Measurements from ENCODE around the gene TRAPPC5. TPM values are rescaled to one million over a fixed set of nuclear protein-coding genes. Genes with fewer than 3 reads are reported as not detected.

The TRAPPC5 gene
- total RNA-seq, 1 donor from 2014 or later = 16.7 TPM

DNA sequence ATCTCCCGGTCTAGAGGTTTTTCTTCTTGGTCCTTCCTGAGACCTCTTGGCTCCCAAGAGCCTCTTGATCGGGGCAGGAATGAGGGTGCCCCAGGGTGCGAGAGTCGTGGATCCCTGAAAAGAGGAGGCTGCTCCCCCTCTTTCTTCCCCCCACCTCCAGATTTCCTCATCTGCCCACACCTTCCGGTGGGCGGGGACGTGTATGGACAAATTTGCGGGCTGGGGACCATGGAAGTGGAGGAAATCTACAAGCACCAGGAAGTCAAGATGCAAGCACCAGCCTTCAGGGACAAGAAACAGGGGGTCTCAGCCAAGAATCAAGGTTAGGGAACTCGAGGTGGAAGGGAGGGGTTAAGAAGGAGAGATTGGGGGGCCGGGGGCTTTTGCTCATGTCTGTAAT is 3.8 kb upstream of the TRAPPC5 start, which contains the start of gene MCEMP1:
MCEMP1 (plus strand) TSS at position 237 of the 400 bp plus-strand sequence; CDS start at position 268, 31 bp downstream.
- no peak for DNase-seq

DNA sequence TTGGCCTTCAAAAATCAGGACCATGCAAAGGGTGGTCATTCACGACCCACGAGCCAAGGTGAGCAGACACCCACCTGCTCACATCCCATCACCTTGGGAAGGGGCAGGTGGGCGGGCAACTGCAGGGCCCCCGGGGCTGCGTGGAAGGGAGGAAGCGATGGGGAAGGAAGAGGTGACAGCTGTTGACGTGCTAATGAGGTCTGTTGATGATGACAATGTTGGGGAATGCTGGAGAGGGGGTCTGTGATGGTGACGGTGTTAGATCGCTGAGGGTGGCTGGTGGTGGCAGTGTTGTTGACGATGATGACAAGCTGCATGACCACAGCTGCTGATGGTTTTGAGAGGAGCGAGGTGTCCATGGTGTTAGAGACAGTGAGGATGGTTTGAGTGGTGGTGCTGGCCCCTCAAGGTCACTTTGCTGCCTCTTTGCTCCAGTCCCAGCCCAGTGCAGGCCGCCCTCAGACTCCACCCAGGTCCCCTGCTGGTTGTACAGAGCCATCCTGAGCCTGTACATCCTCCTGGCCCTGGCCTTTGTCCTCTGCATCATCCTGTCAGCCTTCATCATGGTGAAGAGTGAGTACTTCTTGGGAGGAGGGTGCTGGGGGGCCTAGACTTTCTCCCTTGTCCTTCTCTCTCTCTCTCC is 2.8 kb upstream of the TRAPPC5 start:
- no peak for DNase-seq

DNA sequence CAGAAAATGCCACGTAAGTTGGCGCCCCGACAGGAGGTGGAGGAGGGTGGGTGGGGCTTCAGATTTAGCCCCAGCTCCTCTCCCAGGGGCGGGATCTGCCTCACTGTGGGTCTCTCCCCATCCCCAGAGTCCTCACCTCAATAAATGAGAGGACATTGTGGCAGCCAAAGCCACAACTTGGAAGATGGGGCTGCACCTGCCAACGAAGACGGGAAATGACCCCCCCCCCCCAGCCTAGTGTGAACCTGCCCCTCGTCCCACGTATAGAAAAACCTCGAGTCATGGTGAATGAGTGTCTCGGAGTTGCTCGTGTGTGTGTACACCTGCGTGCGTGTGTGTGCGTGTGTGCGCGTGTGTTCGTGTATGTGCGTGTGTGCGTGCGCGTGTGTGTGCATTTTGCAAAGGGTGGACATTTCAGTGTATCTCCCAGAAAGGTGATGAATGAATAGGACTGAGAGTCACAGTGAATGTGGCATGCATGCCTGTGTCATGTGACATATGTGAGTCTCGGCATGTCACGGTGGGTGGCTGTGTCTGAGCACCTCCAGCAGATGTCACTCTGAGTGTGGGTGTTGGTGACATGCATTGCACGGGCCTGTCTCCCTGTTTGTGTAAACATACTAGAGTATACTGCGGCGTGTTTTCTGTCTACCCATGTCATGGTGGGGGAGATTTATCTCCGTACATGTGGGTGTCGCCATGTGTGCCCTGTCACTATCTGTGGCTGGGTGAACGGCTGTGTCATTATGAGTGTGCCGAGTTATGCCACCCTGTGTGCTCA is 1.5 kb upstream of the TRAPPC5 start:
- no peak for DNase-seq

DNA sequence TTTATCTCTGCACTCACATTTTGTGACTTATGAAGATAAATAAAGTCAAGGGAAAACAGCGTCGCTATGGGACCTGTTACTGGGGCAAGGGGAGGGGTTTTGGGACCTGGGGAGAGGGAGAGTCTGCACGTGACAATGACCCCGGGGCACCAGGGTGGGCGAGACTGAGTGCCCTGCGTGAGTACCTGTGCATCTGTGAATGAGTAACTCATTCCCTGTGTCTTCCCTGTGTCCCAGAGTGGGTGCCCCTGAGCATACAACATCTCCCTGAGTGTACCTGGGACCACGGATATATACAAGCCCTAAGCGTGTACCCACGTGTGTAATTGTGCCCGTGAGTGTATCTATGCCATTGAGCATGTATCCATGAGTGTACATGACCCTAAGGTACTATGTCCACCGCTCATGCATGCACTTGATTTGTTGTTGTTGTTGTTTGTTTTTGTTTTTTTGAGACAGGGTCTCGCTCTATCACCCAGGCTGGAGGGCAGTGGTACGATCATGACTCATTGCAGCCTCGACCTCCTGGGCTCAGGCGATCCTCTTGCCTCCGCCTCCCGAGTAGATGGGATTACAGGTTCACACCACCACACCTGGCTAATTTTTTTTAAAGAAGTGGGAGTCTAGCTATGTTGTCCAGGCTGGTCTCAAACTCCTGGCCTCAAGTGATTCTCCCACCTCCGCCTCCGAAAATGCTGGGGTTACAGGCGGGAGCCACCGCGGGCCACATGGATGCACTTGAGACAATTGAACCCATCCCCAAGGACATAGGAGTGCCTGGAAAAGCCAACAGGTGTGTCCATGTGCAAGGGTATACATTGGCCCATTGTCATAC is 645 bp upstream of the TRAPPC5 start:
- DNase-seq = no peak

DNA sequence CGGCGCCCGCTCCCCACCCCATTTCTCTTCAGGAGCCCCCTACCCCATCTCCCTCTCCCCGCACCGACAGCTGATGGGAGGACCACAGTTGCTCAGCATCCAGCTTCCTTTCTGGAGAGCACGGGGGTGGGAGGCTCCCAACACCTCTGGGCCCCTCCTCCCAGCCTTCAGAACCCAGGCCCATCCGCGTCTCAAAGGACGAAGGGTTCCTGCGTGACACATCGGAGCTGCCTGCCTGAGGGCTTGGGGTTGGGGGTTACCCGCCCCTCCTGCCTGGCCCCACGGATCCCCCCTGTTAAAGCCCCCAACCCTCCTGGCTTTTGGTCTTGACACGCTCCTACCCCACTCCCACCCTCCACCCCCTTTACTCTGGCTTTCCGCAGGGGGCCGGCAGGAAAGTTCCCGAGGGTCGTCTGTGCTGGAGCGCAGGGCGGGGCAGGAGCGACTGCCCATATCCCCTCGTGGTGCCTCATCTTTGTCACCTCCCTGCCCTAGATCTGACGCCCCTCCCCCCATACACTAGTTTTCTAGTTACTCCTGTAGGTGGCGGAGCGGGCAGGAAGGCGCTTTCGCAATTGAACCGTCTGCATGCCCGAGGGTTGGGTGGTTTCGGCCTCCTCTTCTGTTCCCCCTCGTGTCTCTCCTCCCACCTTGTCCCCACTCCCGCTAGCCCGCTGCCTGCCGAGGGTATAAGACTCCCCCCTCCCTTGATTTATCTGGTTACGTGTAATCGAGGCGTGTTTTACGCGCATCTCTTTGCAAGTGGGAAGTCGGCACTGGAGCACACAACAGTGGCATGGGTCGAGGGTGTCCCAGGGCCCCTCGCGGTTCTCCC is 924 bp downstream of the TRAPPC5 start:
- DNase-seq = peak; percentile 68

DNA sequence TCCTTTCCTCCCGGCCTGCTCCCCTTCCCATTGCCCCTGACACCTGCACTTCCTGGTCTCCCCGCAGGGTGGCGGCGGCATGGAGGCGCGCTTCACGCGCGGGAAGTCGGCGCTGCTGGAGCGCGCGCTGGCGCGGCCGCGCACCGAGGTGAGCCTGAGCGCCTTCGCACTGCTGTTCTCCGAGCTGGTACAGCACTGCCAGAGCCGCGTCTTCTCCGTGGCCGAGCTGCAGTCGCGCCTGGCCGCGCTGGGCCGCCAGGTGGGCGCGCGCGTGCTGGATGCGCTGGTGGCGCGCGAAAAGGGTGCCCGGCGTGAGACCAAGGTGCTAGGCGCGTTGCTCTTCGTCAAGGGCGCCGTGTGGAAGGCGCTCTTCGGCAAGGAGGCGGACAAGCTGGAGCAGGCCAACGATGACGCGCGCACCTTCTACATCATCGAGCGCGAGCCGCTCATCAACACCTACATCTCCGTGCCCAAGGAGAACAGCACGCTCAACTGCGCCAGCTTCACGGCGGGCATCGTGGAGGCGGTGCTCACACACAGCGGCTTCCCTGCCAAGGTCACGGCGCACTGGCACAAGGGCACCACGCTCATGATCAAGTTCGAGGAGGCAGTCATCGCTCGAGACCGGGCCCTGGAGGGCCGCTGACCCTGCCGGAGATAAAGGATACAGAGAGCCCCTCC is 1.7 kb downstream of the TRAPPC5 start:
- DNase-seq = peak; percentile 49

DNA sequence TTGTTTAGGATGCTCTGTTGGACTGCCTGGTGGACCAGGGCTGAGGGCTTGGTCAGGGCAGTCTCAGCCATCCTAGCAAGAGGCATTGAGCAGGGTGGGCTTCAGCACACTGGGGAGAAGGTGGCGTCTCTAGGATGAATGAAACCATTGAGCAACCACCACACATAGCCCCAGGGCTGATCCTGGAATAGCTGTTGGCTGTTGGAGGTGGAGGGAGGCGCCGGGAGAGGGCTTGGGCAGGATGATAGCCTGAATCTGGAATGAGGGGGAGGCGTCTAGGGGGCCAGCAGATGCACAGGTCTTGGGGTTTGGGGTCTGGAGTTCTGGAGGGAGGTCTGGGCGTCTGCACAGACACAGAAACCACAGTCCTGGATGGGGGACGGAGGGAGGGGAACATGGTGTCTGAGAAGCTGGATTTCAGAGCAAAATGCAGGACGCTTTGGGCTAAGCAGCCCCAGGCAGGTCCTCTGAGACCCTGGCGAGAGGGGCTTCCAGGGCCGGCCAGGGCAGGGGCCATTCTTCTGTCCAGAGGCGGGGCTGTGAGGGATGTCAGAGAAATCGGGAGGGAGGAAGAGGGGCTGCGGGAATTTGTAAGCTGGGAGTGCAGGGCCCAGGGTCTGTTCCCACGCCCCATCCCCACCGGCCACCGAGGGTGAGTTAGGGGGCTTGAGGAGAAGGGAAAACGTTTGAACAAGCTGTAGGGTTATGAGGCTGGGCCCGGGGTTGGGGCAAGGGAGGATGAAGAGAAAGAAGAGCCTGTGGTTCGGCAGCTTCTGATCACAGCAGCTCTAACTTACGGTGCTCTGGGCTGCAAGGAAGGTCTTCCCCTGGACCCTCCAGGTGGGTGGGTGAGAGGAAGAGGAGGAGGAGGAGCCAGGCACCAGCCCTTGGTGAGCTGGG is 5.2 kb downstream of the TRAPPC5 start:
- no peak for DNase-seq

DNA sequence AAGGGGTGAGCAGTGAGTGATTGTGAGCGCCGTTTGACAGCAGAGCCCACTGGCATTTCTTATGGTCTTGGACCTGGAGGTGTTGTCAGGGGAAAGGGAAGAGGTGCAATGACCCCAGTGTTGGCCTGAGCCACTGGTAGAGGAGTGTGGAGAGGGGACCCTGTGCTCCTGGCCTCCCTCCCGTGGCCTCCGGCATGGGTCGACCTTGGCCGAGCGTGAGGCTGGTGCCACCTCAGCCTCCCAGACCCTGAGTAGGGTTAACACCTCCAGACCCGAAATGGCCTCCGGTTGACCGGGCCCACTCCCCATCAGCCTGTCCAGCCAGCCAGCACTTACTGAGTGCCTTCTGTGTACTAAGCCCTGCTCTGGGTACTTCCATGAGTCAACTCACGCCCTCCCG is 6.5 kb downstream of the TRAPPC5 start:
- no peak for DNase-seq

DNA sequence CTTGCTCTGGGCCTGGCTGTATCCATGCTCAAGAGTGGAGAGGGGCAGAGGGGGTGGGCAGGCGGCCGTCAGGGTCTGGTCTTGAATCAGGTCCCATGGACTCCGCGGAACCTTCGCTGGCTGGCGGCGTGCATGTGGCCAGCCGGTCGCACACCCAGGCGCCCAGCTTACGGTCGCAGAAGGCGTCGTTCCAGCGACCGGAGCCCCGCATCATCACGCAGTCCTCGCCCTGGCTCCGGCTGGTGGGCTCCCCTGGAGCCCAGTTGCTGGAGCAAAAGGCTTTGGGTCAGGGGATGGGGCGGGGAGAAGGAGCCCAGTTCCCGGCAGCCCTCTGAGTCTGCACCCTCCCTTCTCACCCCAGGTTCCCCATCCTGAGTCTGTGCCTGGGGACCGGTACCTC is 8.5 kb downstream of the TRAPPC5 start:
- DNase-seq = no peak

DNA sequence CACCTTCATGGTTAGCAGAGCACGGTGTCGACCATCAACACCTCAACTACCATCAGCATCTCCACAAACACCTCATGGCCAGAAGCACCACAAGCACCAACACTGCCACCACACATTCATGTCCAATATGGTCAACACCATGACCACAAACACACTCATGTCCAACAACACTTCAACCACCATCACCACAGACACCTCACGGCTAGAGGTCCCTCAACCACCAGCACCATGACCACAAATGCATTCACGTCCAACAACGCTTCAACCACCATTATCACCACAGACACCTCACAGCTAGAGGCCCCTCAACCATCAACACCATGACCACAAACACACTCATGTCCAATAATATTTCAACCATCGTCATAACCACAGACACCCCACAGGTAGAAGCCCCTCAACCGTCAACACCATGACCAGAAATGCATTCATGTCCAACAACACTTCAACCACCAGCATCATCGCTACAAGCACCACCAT is 10.2 kb downstream of the TRAPPC5 start:
- no peak for DNase-seq

DNA sequence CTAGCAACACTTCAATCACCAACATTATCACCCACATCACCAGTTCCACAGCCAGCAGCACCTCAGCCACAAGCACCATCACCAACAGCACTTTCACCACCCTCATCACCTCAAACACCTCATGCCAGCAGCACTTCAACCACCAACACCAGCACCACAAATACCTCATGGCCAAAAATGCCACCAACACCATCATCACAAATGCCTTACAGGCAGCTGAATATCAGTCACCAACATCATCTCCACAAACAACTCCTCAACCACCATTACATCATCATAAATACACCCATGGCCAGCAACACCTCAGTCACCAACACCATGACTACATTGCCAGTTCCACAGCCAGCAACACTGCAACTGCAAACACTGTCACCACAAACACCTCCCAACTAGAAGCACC is 10.9 kb downstream of the TRAPPC5 start:
- no peak for DNase-seq

DNA sequence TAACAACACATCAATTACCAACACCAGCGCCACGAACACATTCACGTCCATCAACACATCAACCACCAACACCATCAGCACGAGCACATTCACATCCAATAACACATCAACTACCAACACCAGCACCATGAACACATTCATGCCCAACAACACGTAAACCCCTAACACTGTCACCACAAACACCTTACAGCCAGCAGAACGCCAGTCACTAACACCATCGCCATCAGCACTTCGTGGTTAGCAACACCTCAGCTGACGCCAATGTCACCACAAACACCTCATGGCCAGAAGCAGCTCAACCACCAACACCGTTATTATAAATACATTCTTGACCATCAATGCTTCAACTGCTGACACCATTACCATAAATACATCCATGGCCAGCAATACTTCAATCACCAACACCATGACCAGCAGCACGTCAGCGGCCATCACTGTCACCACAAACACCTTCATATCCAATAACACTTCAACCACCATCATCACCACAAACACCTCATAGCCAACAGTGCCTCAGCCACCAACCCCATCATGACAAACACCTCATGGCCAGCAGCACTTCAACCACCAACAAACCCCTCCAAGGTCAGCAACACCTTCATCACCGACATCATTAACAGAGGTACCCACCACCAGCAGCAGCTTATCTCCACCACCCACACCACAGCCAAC is 11.9 kb downstream of the TRAPPC5 start:
- no peak for DNase-seq

DNA sequence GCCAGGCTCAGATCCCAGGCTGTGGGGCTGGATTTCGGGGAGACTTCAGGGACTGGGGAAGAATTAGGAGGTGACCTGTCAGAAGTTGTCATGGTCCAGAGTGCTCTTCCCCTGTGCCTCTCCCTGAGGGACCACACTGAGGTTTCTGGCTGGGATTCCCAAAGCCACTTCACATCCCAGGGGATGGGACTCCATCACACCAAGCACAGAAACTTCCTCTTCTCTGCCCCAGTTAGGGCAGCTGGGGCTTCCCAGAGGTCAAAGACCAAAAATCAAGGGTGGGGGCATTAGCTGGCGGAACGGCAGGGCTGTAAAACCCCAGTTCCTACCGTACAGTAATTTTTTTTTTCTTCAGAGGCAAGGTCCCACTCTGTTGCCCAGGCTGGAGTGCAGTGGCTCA is 13.9 kb downstream of the TRAPPC5 start:
- DNase-seq = no peak

DNA sequence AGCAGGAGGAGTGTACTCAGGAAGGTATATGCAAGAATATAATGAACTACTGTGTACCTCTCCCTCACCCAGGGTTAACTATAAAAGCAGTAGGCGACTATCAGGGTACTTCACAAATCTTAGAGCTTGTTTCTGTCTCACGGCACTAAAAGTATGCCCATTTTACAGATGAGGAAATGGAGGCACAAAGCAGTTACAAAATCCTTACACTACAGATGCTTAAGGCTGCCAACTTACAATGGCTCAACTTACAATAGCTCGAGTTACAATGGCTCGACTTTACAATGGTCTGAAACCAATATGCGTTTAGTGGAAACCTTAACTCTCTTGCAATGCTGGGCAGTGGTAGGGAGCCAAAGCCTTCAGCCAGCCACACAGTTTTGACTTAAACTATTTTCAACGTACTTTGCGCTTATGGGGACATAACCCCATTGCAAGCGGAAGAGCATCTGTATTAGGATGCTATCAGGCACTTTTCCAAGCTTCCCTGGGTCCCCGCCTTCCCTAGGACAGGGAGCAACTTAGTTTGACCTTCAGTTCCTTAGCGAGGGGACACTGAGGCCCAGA is 17.2 kb downstream of the TRAPPC5 start:
- DNase-seq = no peak

DNA sequence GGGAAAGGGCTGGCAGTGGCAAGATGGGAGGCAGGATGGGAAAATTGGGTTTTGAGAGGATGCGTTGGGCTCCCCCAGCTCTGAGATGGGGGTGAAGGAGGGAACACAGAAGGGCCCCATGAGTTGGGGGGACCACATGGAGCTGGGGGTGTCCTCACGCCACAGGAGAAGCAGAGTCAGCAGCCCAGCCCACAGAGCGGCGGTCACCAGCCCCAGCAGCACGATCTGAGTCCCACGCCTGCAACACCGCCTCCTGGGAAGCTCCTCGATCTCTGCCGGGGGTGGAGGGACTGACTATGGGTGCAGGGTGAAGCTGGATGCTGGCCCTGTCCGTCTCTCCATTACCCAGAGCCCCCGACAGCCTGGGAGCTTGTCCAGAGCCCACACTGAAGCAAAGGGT is 17.9 kb downstream of the TRAPPC5 start:
- no peak for DNase-seq

DNA sequence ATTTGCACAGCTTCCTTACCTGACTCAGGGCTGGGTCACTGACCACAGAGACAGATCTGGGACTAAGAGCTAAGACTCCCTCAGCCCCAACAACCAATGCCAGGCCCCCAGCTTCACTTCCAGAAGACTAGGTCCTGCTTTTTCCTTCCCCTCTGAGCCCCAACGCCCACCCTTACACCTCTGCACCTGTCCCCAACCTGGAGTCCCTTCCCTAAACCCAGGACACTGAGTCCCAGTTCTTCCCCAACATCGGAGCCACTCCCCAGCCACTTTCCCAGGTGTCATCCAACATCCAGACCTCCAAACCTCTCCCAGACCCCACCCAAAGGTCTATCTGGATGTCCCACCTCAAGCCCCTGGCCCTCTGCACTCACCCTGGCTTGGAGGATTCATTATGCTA is 18.4 kb downstream of the TRAPPC5 start:
- no peak for DNase-seq

DNA sequence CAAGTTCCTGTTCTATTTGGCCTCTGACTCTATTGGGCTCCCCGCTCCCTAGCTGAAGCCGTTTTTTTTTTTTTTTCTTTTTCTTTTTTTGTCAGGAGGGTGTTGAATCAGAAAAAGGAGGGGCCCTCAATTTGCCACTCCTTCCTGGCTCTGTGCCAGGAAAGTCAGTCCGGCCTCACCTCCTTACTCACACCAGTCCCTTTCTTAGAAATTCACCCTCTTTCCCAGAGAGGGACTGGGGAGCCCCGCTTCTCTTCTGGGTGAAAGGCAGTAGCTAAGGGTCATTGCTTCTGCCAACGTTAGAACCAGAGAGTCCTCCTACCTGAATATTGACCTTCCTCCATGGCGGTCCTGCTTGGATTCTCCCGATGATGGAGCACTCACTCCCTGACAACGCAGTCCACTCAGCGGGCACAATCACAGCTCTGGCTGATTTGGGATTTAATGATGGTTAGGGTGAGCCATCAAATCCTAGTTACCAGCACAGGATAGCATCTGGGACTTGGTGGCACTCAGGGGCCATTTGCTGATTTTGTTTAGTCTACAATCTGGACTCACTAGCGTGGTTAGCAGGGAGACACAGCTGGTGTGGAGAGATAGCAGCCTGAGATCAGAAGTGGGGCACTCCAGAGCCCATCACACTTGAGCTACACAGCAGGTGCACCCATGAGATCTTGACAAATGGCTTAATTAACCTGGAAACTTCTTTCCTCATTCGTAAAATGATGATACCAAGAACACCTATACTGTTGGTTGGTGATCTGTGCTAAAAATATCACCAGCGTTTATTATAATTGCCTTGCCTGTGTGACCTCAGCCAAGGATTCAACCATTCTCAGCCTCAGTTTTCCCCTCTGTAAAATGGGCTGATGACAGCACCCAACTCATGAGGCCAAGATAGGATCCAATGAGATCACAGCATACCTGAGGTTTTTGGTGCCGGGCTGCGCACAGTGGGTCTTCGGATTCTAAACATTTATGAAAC is 19.1 kb downstream of the TRAPPC5 start:
- DNase-seq = no peak

DNA sequence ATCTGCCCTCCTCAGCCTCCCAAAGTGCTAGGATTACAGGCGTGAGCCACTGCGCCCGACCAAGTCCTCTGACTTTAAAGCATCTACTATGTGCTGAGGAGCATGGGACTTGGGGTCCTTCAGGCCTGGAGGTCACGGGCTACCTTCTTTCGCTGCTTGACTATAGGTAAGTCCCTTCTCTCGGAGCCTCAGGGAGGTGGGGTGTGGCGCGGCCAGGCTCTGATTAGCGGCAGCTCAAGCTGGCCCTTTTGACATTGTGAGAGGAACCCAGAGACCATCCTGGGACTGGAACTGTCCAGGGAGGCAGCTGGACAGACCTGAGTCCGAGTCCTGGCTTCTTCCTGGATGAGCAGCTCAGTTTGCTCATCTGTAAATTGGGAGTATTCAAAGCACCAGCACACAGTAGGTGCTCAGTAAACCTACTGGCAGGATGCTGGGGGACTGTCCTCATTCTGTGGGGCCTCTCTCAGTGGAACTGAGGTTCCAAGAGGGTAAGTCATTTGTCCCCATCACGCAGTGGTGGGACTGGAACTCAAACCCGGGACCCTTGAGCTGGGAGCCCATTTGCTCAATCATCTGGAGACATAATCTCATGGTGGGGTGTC is 20.5 kb downstream of the TRAPPC5 start:
- no peak for DNase-seq

All from occipital lobe (tissue), 2 donors.